ENCODE results near the gene GJB1.
"Not testable (repeated sequence)": the region's sequence is repeated elsewhere in the genome, so short reads cannot be mapped to it uniquely, and the experiment has no call there.

The GJB1 gene

DNA sequence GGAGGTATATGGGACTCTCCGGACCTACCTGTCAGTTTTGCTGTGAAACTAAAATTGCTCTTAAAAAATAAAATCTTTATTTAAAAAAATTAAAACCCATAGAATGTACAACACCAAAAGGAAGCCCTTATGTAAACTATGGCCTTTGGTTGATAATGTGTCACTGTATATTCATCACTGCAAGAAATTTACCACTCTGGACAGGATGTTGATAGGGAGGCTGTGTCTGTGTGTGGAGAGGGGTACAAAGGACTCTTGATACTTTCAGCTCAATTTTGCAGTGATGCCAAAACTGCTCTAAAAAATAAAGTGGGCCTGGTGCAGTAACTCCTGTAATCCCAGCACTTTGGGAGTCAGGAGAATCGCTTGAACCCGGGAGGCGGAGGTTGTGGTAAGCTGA is 33.8 kb downstream of the GJB1 start:
- DNase-seq: no peak

DNA sequence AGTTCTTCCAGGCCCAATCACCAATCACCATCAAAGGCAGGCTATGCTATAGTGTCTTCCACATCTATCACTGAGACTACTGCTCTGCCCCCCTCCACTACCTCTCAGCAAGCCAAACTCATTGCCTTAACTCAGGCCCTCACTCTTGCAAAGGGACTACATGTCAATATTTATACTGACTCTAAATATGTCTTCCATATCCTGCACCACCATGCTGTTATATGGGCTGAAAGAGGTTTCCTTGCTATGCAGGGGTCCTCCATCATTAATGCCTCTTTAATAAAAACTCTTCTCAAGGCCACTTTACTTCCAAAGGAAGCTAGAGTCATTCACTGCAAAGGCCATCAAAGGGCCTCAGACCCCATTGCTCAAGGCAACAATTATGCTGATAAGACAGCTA is 45.6 kb downstream of the GJB1 start:
- not testable (repeated sequence) for DNase-seq

DNA sequence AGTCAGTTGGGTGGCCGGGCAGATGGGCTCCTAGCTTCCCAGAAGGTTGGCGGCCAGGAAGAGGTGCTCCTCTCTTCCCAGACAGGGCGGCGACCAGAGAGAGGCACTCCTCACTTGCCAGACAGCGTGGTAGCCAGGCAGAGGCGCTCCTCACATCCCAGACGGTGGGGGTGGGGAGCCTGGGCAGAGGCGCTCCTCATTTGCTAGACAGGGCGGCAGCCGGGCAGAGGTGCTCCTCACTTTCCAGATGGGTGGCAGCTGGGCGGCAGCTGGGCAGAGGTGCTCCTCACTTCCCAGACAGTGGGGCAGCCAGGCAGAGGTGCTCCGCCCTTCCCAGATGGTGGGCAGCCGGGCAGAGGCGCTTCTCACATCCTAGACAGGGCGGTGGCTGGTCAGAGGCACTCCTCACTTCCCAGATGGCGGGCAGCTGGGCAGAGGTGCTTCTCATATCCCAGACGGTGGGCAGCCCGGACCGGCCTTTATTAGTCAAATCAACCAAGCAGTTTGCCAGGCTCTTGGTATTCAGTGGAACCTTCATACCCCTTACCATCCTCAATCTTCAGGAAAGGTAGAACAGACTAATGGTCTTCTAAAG is 46.9 kb downstream of the GJB1 start:
- DNase-seq: no peak

DNA sequence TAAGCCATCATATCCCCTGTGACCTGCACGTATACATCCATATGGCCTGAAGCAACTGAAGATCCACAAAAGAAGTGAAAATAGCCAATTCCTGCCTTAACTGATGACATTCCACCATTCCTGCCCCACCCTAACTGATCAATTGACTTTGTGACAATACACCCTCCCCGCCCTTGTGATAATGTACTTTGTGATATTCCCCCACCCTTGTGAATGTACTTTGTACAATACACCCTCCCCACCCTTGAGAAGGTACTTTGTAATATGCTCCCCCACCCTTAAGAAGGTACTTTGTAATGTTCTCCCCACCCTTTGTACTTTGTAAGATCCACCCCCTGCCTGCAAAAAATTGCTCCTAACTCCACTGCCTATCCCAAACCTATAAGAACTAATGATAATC is 49.3 kb downstream of the GJB1 start:
- DNase-seq: not testable (repeated sequence)
